Measurements from ENCODE around the gene IQCH.
"Not testable (repeated sequence)": the region's sequence is repeated elsewhere in the genome, so short reads cannot be mapped to it uniquely, and the experiment has no call there.

IQCH gene

GRCh38 chr15:67244971-67245478, 9.6 kb upstream of the IQCH start:
- Histone ChIP-seq H3K27me3 (ENCODE audit: control insufficient read depth, insufficient read depth, low read length, poor library complexity, severe bottlenecking) (no peaks in the 10 kb centered on the region), H3K9me3 (ENCODE audit: control insufficient read depth, low read length) (no peaks in the 10 kb centered on the region), H3K27ac (ENCODE audit: insufficient read depth, low read depth, low read length, poor library complexity, severe bottlenecking) (no peak overlapping the region), H3K4me3 (ENCODE audit: insufficient read depth, low read depth, low read length) (no peak overlapping the region), H3K4me1 (ENCODE audit: control insufficient read depth, insufficient read depth, low read length) (no peaks in the 10 kb centered on the region), H3K36me3 (ENCODE audit: control insufficient read depth, insufficient read depth, low read length) (peaks cover 4% of the 10 kb centered on the region)
- WGBS, 2 experiments = 100% methylated on average over 1 to 2 of the region's 3 CpGs

- H3K4me3 ChIP-seq (ENCODE audit: insufficient read depth, low read depth, low read length); H3K36me3 ChIP-seq (ENCODE audit: control insufficient read depth, insufficient read depth, low read length); H3K27me3 ChIP-seq (ENCODE audit: control insufficient read depth, insufficient read depth, low read length, poor library complexity, severe bottlenecking); H3K4me1 ChIP-seq (ENCODE audit: control insufficient read depth, insufficient read depth, low read length); H3K9me3 ChIP-seq (ENCODE audit: control insufficient read depth, low read length); H3K27ac ChIP-seq (ENCODE audit: insufficient read depth, low read depth, low read length, poor library complexity, severe bottlenecking): not testable (repeated sequence)
- WGBS, 2 experiments = 97% methylated on average over 5 of the region's 5 CpGs
These were observed 8.0 kb upstream of the IQCH start for GRCh38 chr15:67246606-67247005.

GRCh38 chr15:67248011-67248505, 6.5 kb upstream of the IQCH start:
- Histone ChIP-seq H3K4me3 (ENCODE audit: insufficient read depth, low read depth, low read length) (no peak overlapping the region), H3K27me3 (ENCODE audit: control insufficient read depth, insufficient read depth, low read length, poor library complexity, severe bottlenecking) (no peaks in the 10 kb centered on the region), H3K36me3 (ENCODE audit: control insufficient read depth, insufficient read depth, low read length) (peaks cover 4% of the 10 kb centered on the region), H3K9me3 (ENCODE audit: control insufficient read depth, low read length) (no peaks in the 10 kb centered on the region), H3K4me1 (ENCODE audit: control insufficient read depth, insufficient read depth, low read length) (no peaks in the 10 kb centered on the region), H3K27ac (ENCODE audit: insufficient read depth, low read depth, low read length, poor library complexity, severe bottlenecking) (no peak overlapping the region)

GRCh38 chr15:67249830-67250229, 4.8 kb upstream of the IQCH start:
- no peaks in the 10 kb centered on the region for H3K4me1 ChIP-seq (ENCODE audit: control insufficient read depth, insufficient read depth, low read length)
- no peak overlapping the region for H3K4me3 ChIP-seq (ENCODE audit: insufficient read depth, low read depth, low read length)
- H3K27ac ChIP-seq (ENCODE audit: insufficient read depth, low read depth, low read length, poor library complexity, severe bottlenecking) = no peak overlapping the region
- no peaks in the 10 kb centered on the region for H3K9me3 ChIP-seq (ENCODE audit: control insufficient read depth, low read length)
- H3K36me3 ChIP-seq (ENCODE audit: control insufficient read depth, insufficient read depth, low read length) = peaks cover 4% of the 10 kb centered on the region
- H3K27me3 ChIP-seq (ENCODE audit: control insufficient read depth, insufficient read depth, low read length, poor library complexity, severe bottlenecking) = peaks cover under 1% of the 10 kb centered on the region

- no peaks in the 10 kb centered on the region for H3K9me3 ChIP-seq (ENCODE audit: control insufficient read depth, low read length)
- no peaks in the 10 kb centered on the region for H3K4me1 ChIP-seq (ENCODE audit: control insufficient read depth, insufficient read depth, low read length)
- 92 to 94% methylated on average over 5 of the region's 5 CpGs for WGBS, 2 experiments
- no peak overlapping the region for H3K4me3 ChIP-seq (ENCODE audit: insufficient read depth, low read depth, low read length)
- H3K36me3 ChIP-seq (ENCODE audit: control insufficient read depth, insufficient read depth, low read length) = no peaks in the 10 kb centered on the region
- H3K27me3 ChIP-seq (ENCODE audit: control insufficient read depth, insufficient read depth, low read length, poor library complexity, severe bottlenecking) = peaks cover 12% of the 10 kb centered on the region
- no peak overlapping the region for H3K27ac ChIP-seq (ENCODE audit: insufficient read depth, low read depth, low read length, poor library complexity, severe bottlenecking)
These were observed 3.3 kb upstream of the IQCH start for GRCh38 chr15:67251318-67251717.

- Histone ChIP-seq H3K4me1 (ENCODE audit: control insufficient read depth, insufficient read depth, low read length) (no peaks in the 10 kb centered on the region), H3K36me3 (ENCODE audit: control insufficient read depth, insufficient read depth, low read length) (no peaks in the 10 kb centered on the region), H3K27me3 (ENCODE audit: control insufficient read depth, insufficient read depth, low read length, poor library complexity, severe bottlenecking) (peaks cover 12% of the 10 kb centered on the region), H3K9me3 (ENCODE audit: control insufficient read depth, low read length) (no peaks in the 10 kb centered on the region), H3K4me3 (ENCODE audit: insufficient read depth, low read depth, low read length) (no peak overlapping the region), H3K27ac (ENCODE audit: insufficient read depth, low read depth, low read length, poor library complexity, severe bottlenecking) (no peak overlapping the region)
- WGBS, 2 experiments = 93 to 94% methylated on average over 12 of the region's 12 CpGs
These were observed 1.5 kb upstream of the IQCH start for GRCh38 chr15:67253101-67253500.

- peak overlapping the region; percentile 81 for H3K4me3 ChIP-seq (ENCODE audit: insufficient read depth, low read depth, low read length)
- H3K27me3 ChIP-seq (ENCODE audit: control insufficient read depth, insufficient read depth, low read length, poor library complexity, severe bottlenecking) = peaks cover 12% of the 10 kb centered on the region
- H3K9me3 ChIP-seq (ENCODE audit: control insufficient read depth, low read length) = no peaks in the 10 kb centered on the region
- peak overlapping the region; percentile 58 for H3K27ac ChIP-seq (ENCODE audit: insufficient read depth, low read depth, low read length, poor library complexity, severe bottlenecking)
- no peaks in the 10 kb centered on the region for H3K4me1 ChIP-seq (ENCODE audit: control insufficient read depth, insufficient read depth, low read length)
- 38 to 45% methylated on average over 15 of the region's 15 CpGs for WGBS, 2 experiments
- H3K36me3 ChIP-seq (ENCODE audit: control insufficient read depth, insufficient read depth, low read length) = no peaks in the 10 kb centered on the region
These were observed 893 bp upstream of the IQCH start for GRCh38 chr15:67253549-67254237.

GRCh38 chr15:67256051-67256450, 1.5 kb downstream of the IQCH start:
- 91 to 93% methylated on average over 3 of the region's 3 CpGs for WGBS, 2 experiments
- Histone ChIP-seq H3K27me3 (ENCODE audit: control insufficient read depth, insufficient read depth, low read length, poor library complexity, severe bottlenecking) (peaks cover 12% of the 10 kb centered on the region), H3K27ac (ENCODE audit: insufficient read depth, low read depth, low read length, poor library complexity, severe bottlenecking) (no peak overlapping the region), H3K9me3 (ENCODE audit: control insufficient read depth, low read length) (no peaks in the 10 kb centered on the region), H3K4me3 (ENCODE audit: insufficient read depth, low read depth, low read length) (no peak overlapping the region), H3K4me1 (ENCODE audit: control insufficient read depth, insufficient read depth, low read length) (no peaks in the 10 kb centered on the region), H3K36me3 (ENCODE audit: control insufficient read depth, insufficient read depth, low read length) (no peaks in the 10 kb centered on the region)

GRCh38 chr15:67258412-67258811, 3.8 kb downstream of the IQCH start:
- WGBS, 2 experiments = 81 to 97% methylated on average over 3 of the region's 3 CpGs

GRCh38 chr15:67259379-67259778, 4.8 kb downstream of the IQCH start:
- Histone ChIP-seq H3K4me3 (ENCODE audit: insufficient read depth, low read depth, low read length) (no peak overlapping the region), H3K27me3 (ENCODE audit: control insufficient read depth, insufficient read depth, low read length, poor library complexity, severe bottlenecking) (peaks cover 12% of the 10 kb centered on the region), H3K9me3 (ENCODE audit: control insufficient read depth, low read length) (no peaks in the 10 kb centered on the region), H3K36me3 (ENCODE audit: control insufficient read depth, insufficient read depth, low read length) (no peaks in the 10 kb centered on the region), H3K27ac (ENCODE audit: insufficient read depth, low read depth, low read length, poor library complexity, severe bottlenecking) (no peak overlapping the region), H3K4me1 (ENCODE audit: control insufficient read depth, insufficient read depth, low read length) (no peaks in the 10 kb centered on the region)

More at GRCh38 chr15:67258412-67258811, 3.8 kb downstream of the IQCH start:
- H3K4me3 ChIP-seq (ENCODE audit: insufficient read depth, low read depth, low read length); H3K27ac ChIP-seq (ENCODE audit: insufficient read depth, low read depth, low read length, poor library complexity, severe bottlenecking); H3K4me1 ChIP-seq (ENCODE audit: control insufficient read depth, insufficient read depth, low read length); H3K9me3 ChIP-seq (ENCODE audit: control insufficient read depth, low read length); H3K36me3 ChIP-seq (ENCODE audit: control insufficient read depth, insufficient read depth, low read length): not testable (repeated sequence)
- peaks cover 12% of the 10 kb centered on the region for H3K27me3 ChIP-seq (ENCODE audit: control insufficient read depth, insufficient read depth, low read length, poor library complexity, severe bottlenecking)
